K562 (cell line): ENCODE data around the gene PRKCE. TPM values are rescaled to one million over a fixed set of nuclear protein-coding genes. Genes with fewer than 3 reads are reported as not detected.

Experiments used
- CLOCK ChIP-seq: fragments of 250-450 bp; sonication (Bioruptor Pico); IDR thresholded peaks from 2 replicates; pipeline ENCODE4 v1.4.0; 2020; ENCODE audit warnings: mild to moderate bottlenecking, moderate library complexity, borderline replicate concordance
- EGR1 ChIP-seq: fragments of 450-650 bp; conservative IDR thresholded peaks from 2 replicates; pipeline ENCODE4 v1.6.1; 2017; ENCODE audit warnings: mild to moderate bottlenecking
- KDM5B ChIP-seq: fragments of 200-600 bp; sonication (generic); IDR thresholded peaks from 2 replicates; pipeline ENCODE4 v1.6.1; 2012; ENCODE audit warnings: low read depth, mild to moderate bottlenecking, moderate library complexity, low read length, control low read depth, inconsistent platforms; ENCODE audit not compliant: insufficient replicate concordance
- LEF1 ChIP-seq: fragments of 450-650 bp; IDR thresholded peaks from 2 replicates; pipeline ENCODE4 v1.6.1; 2016; ENCODE audit warnings: mild to moderate bottlenecking
- PCBP1 ChIP-seq: fragments of 200-400 bp; formaldehyde crosslinking; IDR thresholded peaks from 2 replicates; pipeline ENCODE4 v1.6.1; 2018; ENCODE audit warnings: mild to moderate bottlenecking, low read depth, low read length; ENCODE audit not compliant: poor library complexity, severe bottlenecking
- POU5F1 ChIP-seq: fragments of 150-350 bp; IDR thresholded peaks from 2 replicates; pipeline ENCODE4 v1.6.1; 2014; ENCODE audit warnings: borderline replicate concordance, low read length, low read depth, mild to moderate bottlenecking; ENCODE audit not compliant: partially characterized antibody
- RHOXF2B ChIP-seq: fragments of 250-450 bp; sonication (Bioruptor Pico); conservative IDR thresholded peaks from 2 replicates; pipeline ENCODE4 v1.5.1; 2021
- RNF2 ChIP-seq: sonication (generic); IDR thresholded peaks from 2 replicates; pipeline ENCODE4 v1.6.1; 2016
- TARDBP ChIP-seq: fragments of 450-650 bp; IDR thresholded peaks from 2 replicates; pipeline ENCODE4 v1.6.1; 2016
- ZFP1 ChIP-seq: fragments of 450-650 bp; formaldehyde crosslinking; IDR thresholded peaks from 2 replicates; pipeline ENCODE4 v1.4.0; 2020; ENCODE audit warnings: mild to moderate bottlenecking, mixed read lengths
- ZFP36 ChIP-seq: fragments of 150-350 bp; IDR thresholded peaks from 2 replicates; pipeline ENCODE4 v1.6.1; 2018; ENCODE audit warnings: low read length, low read depth; ENCODE audit not compliant: partially characterized antibody
- ZNF589 ChIP-seq: fragments of 200-800 bp; sonication (Bioruptor generic); IDR thresholded peaks from 2 replicates; pipeline ENCODE4 v1.6.1; 2016; ENCODE audit warnings: low read depth, missing genetic modification characterization, missing compliant biosample characterization
- polyA plus RNA-seq, 8 experiments: library from polyadenylated mRNA; depleted of rRNA in 4 of 8; stranded (reverse) in 5 of 8; unstranded in 3 of 8; fragments of >200 nt; fragmentation: Nextera tagmentation in 2 of 8; fragmentation: Illumina TruSeq in 1 of 8; extraction: Ambion mirVana in 2 of 8; extraction: Trizol in 1 of 8; gene quantifications; 2 replicates each; pipeline versions ENCODE4 v1.2.1 to v1.2.3, GENCODE V29; 2011 to 2014; ENCODE audit warnings: inconsistent platforms in 1 of 8, missing spikeins in 1 of 8
- total RNA-seq, 7 experiments: library from RNA; depleted of rRNA in 6 of 7; stranded (reverse); fragments of >200 nt in 6 of 7; fragmentation: Illumina TruSeq in 2 of 7; extraction: Trizol in 2 of 7; gene quantifications; 2 replicates each; pipeline versions ENCODE4 v1.2.1 to v1.2.3, GENCODE V29; 2011 to 2021; ENCODE audit warnings: low replicate concordance in 1 of 7
- TF ChIP-seq, protein P1 (sequence below): fragments of 450-650 bp; conservative IDR thresholded peaks from 2 replicates; pipeline ENCODE4 v1.6.1; 2016; ENCODE audit warnings: missing genetic modification characterization, low read depth, mild to moderate bottlenecking, control low read depth, missing compliant biosample characterization
- TF ChIP-seq, protein P2 (sequence below): fragments of 450-650 bp; formaldehyde crosslinking; IDR thresholded peaks from 2 replicates; pipeline ENCODE4 v1.4.0; 2022; ENCODE audit warnings: mild to moderate bottlenecking, moderate library complexity
- TF ChIP-seq, protein P3 (sequence below): IDR thresholded peaks from 3 replicates; pipeline ENCODE4 v1.6.1; 2011; ENCODE audit warnings: borderline replicate concordance, mild to moderate bottlenecking; ENCODE audit not compliant: insufficient read length, insufficient read depth
- TF ChIP-seq, protein P4 (sequence below): fragments of 450-650 bp; IDR thresholded peaks from 2 replicates; pipeline ENCODE4 v1.6.1; 2018; ENCODE audit not compliant: partially characterized antibody

The PRKCE gene
- total and polyA plus RNA-seq, 9 of the 15 experiments (the other 6 are each of a cell fraction or from before 2014, with no cell fraction given) = 0.06 to 1.0 (median 0.22) TPM; not detected in 1

DNA sequence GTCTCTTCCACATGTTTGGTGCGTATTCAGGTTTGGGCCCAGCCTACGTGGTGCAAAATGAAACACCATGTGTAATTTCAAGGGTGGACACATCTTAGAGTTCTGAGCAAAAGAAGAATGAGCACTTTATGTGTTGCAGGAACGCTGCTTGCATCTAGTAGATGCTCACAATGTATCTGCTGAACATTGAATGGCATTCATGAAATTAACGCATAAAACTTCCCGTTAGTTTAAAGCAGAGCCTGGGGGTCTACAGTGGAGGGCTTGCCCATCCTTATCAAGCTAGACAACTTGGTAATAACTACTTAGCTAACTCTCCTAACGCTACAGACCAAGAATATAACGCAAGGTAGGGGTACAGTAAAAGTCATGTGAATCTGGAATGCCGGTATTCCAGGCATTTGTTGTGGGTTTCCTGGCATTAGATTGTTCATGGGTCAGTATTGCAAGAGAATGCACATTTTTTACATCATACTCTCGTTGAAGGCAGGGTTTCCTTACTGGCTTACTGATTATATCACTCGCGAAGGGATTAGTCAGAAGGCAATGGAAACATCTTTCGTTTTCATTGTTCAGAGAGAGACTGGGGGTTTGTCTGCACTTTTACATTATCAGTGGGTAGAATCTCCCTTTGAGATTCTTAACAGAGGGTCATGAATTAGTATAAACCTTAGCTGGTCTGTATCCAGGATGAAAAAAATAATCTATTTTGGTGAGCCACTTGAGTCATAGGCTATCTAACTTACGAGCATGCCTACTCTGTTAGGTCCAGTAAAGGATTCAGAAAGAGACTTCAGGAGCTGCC lies 416.2 kb downstream of the PRKCE start (continued):
- TF ChIP-seq, protein P1, sequence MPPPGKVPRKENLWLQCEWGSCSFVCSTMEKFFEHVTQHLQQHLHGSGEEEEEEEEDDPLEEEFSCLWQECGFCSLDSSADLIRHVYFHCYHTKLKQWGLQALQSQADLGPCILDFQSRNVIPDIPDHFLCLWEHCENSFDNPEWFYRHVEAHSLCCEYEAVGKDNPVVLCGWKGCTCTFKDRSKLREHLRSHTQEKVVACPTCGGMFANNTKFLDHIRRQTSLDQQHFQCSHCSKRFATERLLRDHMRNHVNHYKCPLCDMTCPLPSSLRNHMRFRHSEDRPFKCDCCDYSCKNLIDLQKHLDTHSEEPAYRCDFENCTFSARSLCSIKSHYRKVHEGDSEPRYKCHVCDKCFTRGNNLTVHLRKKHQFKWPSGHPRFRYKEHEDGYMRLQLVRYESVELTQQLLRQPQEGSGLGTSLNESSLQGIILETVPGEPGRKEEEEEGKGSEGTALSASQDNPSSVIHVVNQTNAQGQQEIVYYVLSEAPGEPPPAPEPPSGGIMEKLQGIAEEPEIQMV (tag) = no peak
- no peak for TF ChIP-seq ZFP1 (CRISPR knock-in tag)
- TF ChIP-seq, protein P2, sequence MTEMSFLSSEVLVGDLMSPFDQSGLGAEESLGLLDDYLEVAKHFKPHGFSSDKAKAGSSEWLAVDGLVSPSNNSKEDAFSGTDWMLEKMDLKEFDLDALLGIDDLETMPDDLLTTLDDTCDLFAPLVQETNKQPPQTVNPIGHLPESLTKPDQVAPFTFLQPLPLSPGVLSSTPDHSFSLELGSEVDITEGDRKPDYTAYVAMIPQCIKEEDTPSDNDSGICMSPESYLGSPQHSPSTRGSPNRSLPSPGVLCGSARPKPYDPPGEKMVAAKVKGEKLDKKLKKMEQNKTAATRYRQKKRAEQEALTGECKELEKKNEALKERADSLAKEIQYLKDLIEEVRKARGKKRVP (CRISPR knock-in tag) = peak; percentile 90
- no peak for TF ChIP-seq RHOXF2B (CRISPR knock-in tag)
- TF ChIP-seq CLOCK (CRISPR knock-in tag) = no peak
- TF ChIP-seq, protein P3, sequence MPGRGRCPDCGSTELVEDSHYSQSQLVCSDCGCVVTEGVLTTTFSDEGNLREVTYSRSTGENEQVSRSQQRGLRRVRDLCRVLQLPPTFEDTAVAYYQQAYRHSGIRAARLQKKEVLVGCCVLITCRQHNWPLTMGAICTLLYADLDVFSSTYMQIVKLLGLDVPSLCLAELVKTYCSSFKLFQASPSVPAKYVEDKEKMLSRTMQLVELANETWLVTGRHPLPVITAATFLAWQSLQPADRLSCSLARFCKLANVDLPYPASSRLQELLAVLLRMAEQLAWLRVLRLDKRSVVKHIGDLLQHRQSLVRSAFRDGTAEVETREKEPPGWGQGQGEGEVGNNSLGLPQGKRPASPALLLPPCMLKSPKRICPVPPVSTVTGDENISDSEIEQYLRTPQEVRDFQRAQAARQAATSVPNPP = no peak
- TF ChIP-seq RNF2 = no peak
- TF ChIP-seq KDM5B = no peak
- TF ChIP-seq LEF1 = no peak; the same call in 1 of the 2 replicates
- no peak for TF ChIP-seq ZFP36
- TF ChIP-seq, protein P4, sequence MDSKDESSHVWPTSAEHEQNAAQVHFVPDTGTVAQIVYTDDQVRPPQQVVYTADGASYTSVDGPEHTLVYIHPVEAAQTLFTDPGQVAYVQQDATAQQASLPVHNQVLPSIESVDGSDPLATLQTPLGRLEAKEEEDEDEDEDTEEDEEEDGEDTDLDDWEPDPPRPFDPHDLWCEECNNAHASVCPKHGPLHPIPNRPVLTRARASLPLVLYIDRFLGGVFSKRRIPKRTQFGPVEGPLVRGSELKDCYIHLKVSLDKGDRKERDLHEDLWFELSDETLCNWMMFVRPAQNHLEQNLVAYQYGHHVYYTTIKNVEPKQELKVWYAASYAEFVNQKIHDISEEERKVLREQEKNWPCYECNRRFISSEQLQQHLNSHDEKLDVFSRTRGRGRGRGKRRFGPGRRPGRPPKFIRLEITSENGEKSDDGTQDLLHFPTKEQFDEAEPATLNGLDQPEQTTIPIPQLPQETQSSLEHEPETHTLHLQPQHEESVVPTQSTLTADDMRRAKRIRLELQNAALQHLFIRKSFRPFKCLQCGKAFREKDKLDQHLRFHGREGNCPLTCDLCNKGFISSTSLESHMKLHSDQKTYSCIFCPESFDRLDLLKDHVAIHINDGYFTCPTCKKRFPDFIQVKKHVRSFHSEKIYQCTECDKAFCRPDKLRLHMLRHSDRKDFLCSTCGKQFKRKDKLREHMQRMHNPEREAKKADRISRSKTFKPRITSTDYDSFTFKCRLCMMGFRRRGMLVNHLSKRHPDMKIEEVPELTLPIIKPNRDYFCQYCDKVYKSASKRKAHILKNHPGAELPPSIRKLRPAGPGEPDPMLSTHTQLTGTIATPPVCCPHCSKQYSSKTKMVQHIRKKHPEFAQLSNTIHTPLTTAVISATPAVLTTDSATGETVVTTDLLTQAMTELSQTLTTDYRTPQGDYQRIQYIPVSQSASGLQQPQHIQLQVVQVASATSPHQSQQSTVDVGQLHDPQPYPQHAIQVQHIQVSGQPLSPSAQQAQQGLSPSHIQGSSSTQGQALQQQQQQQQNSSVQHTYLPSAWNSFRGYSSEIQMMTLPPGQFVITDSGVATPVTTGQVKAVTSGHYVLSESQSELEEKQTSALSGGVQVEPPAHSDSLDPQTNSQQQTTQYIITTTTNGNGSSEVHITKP = no peak
- TF ChIP-seq PCBP1 = no peak
- TF ChIP-seq POU5F1 = no peak
- no peak for TF ChIP-seq EGR1
- TF ChIP-seq TARDBP = no peak
- peak; percentile 96 for TF ChIP-seq ZNF589 (CRISPR knock-in tag)
